ENCODE data around the gene KCNA10.

DNA sequence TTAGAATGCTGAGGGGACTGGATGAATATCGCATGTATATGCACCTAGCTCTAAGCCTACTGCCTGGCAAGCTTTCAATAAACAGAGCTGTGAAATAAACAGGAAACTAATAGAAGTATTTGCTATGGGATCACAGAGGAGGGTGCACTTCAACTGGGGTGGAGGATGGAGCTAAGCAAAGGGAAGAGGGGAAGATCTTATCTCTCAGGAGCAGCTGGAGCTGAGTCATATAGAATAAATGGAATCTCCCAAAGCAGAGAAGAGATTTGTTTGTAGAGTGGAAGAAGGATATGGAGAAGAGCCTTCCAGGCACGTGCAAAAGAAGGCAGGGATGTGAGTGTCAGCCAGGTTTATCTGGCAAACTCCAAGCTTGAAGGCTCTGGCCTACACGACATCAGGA, 17.0 kb upstream of the KCNA10 start:
- no peak for TF ChIP-seq ZNF749 (CRISPR knock-in tag; IDR thresholded peaks at IDR 0.05; ENCODE audit: borderline replicate concordance)
- TF ChIP-seq, protein P1, sequence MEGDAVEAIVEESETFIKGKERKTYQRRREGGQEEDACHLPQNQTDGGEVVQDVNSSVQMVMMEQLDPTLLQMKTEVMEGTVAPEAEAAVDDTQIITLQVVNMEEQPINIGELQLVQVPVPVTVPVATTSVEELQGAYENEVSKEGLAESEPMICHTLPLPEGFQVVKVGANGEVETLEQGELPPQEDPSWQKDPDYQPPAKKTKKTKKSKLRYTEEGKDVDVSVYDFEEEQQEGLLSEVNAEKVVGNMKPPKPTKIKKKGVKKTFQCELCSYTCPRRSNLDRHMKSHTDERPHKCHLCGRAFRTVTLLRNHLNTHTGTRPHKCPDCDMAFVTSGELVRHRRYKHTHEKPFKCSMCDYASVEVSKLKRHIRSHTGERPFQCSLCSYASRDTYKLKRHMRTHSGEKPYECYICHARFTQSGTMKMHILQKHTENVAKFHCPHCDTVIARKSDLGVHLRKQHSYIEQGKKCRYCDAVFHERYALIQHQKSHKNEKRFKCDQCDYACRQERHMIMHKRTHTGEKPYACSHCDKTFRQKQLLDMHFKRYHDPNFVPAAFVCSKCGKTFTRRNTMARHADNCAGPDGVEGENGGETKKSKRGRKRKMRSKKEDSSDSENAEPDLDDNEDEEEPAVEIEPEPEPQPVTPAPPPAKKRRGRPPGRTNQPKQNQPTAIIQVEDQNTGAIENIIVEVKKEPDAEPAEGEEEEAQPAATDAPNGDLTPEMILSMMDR (CRISPR knock-in tag; IDR thresholded peaks at IDR 0.05), result no peak
- no peak for TF ChIP-seq MAZ (IDR thresholded peaks at IDR 0.05; ENCODE audit: borderline replicate concordance, low read depth, low read length)
- no peak for TF ChIP-seq MAZ (CRISPR knock-in tag; IDR thresholded peaks at IDR 0.05; ENCODE audit: low read depth)
- no peak for TF ChIP-seq ZNF780A (CRISPR knock-in tag; IDR thresholded peaks at IDR 0.05)
- no peak for TF ChIP-seq RFX1 (IDR thresholded peaks at IDR 0.05)
- TF ChIP-seq KDM5A (IDR thresholded peaks at IDR 0.05; ENCODE audit: borderline replicate concordance, low read length), result no peak
- TF ChIP-seq, protein P2, sequence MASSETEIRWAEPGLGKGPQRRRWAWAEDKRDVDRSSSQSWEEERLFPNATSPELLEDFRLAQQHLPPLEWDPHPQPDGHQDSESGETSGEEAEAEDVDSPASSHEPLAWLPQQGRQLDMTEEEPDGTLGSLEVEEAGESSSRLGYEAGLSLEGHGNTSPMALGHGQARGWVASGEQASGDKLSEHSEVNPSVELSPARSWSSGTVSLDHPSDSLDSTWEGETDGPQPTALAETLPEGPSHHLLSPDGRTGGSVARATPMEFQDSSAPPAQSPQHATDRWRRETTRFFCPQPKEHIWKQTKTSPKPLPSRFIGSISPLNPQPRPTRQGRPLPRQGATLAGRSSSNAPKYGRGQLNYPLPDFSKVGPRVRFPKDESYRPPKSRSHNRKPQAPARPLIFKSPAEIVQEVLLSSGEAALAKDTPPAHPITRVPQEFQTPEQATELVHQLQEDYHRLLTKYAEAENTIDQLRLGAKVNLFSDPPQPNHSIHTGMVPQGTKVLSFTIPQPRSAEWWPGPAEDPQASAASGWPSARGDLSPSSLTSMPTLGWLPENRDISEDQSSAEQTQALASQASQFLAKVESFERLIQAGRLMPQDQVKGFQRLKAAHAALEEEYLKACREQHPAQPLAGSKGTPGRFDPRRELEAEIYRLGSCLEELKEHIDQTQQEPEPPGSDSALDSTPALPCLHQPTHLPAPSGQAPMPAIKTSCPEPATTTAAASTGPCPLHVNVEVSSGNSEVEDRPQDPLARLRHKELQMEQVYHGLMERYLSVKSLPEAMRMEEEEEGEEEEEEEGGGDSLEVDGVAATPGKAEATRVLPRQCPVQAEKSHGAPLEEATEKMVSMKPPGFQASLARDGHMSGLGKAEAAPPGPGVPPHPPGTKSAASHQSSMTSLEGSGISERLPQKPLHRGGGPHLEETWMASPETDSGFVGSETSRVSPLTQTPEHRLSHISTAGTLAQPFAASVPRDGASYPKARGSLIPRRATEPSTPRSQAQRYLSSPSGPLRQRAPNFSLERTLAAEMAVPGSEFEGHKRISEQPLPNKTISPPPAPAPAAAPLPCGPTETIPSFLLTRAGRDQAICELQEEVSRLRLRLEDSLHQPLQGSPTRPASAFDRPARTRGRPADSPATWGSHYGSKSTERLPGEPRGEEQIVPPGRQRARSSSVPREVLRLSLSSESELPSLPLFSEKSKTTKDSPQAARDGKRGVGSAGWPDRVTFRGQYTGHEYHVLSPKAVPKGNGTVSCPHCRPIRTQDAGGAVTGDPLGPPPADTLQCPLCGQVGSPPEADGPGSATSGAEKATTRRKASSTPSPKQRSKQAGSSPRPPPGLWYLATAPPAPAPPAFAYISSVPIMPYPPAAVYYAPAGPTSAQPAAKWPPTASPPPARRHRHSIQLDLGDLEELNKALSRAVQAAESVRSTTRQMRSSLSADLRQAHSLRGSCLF (CRISPR knock-in tag; IDR thresholded peaks at IDR 0.05; ENCODE audit: borderline replicate concordance), result no peak
- TF ChIP-seq FOXK2 (IDR thresholded peaks at IDR 0.05), result no peak

Measured in HepG2 (cell line).